Activated CD8-positive, alpha-beta T cell treated with anti-CD3 and anti-CD28 coated beads, Interleukin-2, amount 10 ng/mL, durations not matched to agents 7 days and 5 days (primary cell): Measurements from ENCODE around the gene SDE2. TPM values are rescaled to one million over a fixed set of nuclear protein-coding genes. Genes with fewer than 3 reads are reported as not detected.

Experiments used
- ATAC-seq: fragments of 150-1000 bp; cut with Tn5 transposase; one replicate; pipeline ENCODE4 v1.10.0; 2021; ENCODE audit warnings: moderate library complexity
- CTCF ChIA-PET: fragments of 350-600 bp; sonication (Branson Sonifier 250); formaldehyde crosslinking; loops from one replicate; lab custom pipeline; 2021; ENCODE audit warnings: antibody characterized with exemption; lab: Charles Lee
- POLR2A ChIA-PET: fragments of 350-600 bp; sonication (Branson Sonifier 250); formaldehyde crosslinking; loops from one replicate; lab custom pipeline; 2021; ENCODE audit warnings: antibody characterized with exemption; lab: Charles Lee
- DNase-seq: peaks from one replicate; pipeline ENCODE4 v3.0.0-alpha.2; 2020
- H3K27ac Mint-ChIP-seq: one replicate; pipeline ENCODE4 v1.8.0; 2021; ENCODE audit warnings: mild to moderate bottlenecking, mixed read lengths
- H3K27me3 Mint-ChIP-seq: one replicate; pipeline ENCODE4 v1.8.0; 2021; ENCODE audit warnings: low read depth, mixed read lengths
- H3K36me3 Mint-ChIP-seq: one replicate; pipeline ENCODE4 v1.8.0; 2021; ENCODE audit warnings: low read depth, mixed read lengths
- H3K4me1 Mint-ChIP-seq: one replicate; pipeline ENCODE4 v1.8.0; 2021; ENCODE audit warnings: low read depth, mixed read lengths
- H3K4me3 Mint-ChIP-seq: one replicate; pipeline ENCODE4 v1.8.0; 2021; ENCODE audit warnings: mild to moderate bottlenecking, mixed read lengths
- H3K9me3 Mint-ChIP-seq: one replicate; pipeline ENCODE4 v1.8.0; 2022; ENCODE audit warnings: mixed read lengths; ENCODE audit not compliant: insufficient read depth
- total RNA-seq, 2 experiments: library from RNA; stranded (reverse); gene quantifications; one replicate each; pipeline ENCODE4 v1.2.3, GENCODE V29; 2021

Gene SDE2
- total RNA-seq, 2 experiments from 2014 or later = 15.4 to 16.9 TPM

DNA sequence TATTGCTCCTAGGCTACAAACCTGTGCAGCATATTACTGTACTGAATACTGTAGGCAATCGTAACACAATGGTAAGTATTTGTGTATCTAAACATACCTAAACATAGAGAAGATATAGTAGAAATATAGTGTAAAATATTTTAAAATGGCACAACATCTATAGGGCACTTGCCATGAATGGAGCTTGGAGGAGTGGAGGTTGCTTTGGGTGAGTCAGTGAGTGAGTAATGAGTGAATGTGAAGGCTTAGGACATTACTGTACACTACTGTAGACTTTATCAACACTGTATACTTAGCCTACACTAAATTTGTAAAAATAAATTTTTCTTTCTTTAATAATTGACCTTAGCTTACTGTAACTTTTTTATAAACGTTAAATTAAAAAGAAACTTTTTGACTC is 66.1 kb downstream of the SDE2 start:
- DNase-seq (no peak), ATAC-seq (no peak)
- no peaks in the 10 kb centered on the region for H3K9me3 Mint-ChIP-seq
- H3K4me3 Mint-ChIP-seq = no peak overlapping the region
- no peak overlapping the region for H3K27ac Mint-ChIP-seq
- H3K27me3 Mint-ChIP-seq = no peaks in the 10 kb centered on the region
- POLR2A ChIA-PET = interaction anchor here (1.1 to 1.8 kb wide), 2 partner anchors 35 to 465 kb away, joined by 3 to 5 read pairs; no protein-coding TSS in a partner anchor
- peaks cover 14% of the 10 kb centered on the region for H3K4me1 Mint-ChIP-seq
- CTCF ChIA-PET = no interaction called here
- H3K36me3 Mint-ChIP-seq = no peaks in the 10 kb centered on the region

Other genes with a start within 250 kb of the SDE2 start
- 100 to 1,000 TPM; 240 to 247 TPM for gene SRP9, start 221.5 kb downstream of the SDE2 start, total RNA-seq
- gene EPHX1, start 189.2 kb downstream of the SDE2 start, total RNA-seq = 1 to 10 TPM; 1.5 to 2.0 TPM
- 10 to 100 TPM; 83.5 to 85.8 TPM for gene TMEM63A, start 117.0 kb downstream of the SDE2 start, total RNA-seq
- not detected for gene LEFTY1, start 110.2 kb downstream of the SDE2 start, total RNA-seq
- 100 to 1,000 TPM; 122 to 126 TPM for gene PYCR2, start 75.1 kb downstream of the SDE2 start, total RNA-seq
- gene LEFTY2, start 58.1 kb downstream of the SDE2 start, total RNA-seq = not detected
- 100 to 1,000 TPM; 526 to 541 TPM for gene H3-3A, start 63.4 kb upstream of the SDE2 start, total RNA-seq
- gene ACBD3, start 187.4 kb upstream of the SDE2 start, total RNA-seq = 10 to 100 TPM; 19.9 to 20.0 TPM
- gene MIXL1, start 224.3 kb upstream of the SDE2 start, total RNA-seq = not detected